Activated naive CD4-positive, alpha-beta T cell treated with anti-CD3 and anti-CD28 coated beads, Interleukin-2, amount 10 ng/mL, durations not matched to agents 7 days and 5 days (primary cell): Measurements from ENCODE around the gene ADCY1.
"Not testable (repeated sequence)": the region's sequence is repeated elsewhere in the genome, so short reads cannot be mapped to it uniquely, and the experiment has no call there.

Experiments used
- CTCF ChIA-PET: fragments of 350-600 bp; sonication (Branson Sonifier 250); formaldehyde crosslinking; loops from one replicate; lab custom pipeline; 2021; ENCODE audit warnings: antibody characterized with exemption; lab: Charles Lee
- DNase-seq: peaks from one replicate; pipeline ENCODE4 v3.0.0-alpha.2; 2020
- H3K27ac Mint-ChIP-seq: one replicate; pipeline ENCODE4 v1.8.0; 2021; ENCODE audit warnings: mild to moderate bottlenecking, moderate library complexity, mixed read lengths
- H3K27me3 Mint-ChIP-seq: one replicate; pipeline ENCODE4 v1.8.0; 2021; ENCODE audit warnings: mild to moderate bottlenecking, mixed read lengths
- H3K36me3 Mint-ChIP-seq: one replicate; pipeline ENCODE4 v1.8.0; 2021; ENCODE audit warnings: mixed read lengths
- H3K4me1 Mint-ChIP-seq: one replicate; pipeline ENCODE4 v1.8.0; 2021; ENCODE audit warnings: mixed read lengths
- H3K4me3 Mint-ChIP-seq: one replicate; pipeline ENCODE4 v1.8.0; 2021; ENCODE audit warnings: mild to moderate bottlenecking, moderate library complexity, mixed read lengths
- H3K9me3 Mint-ChIP-seq: one replicate; pipeline ENCODE4 v1.8.0; 2021; ENCODE audit warnings: mixed read lengths

The ADCY1 gene

DNA sequence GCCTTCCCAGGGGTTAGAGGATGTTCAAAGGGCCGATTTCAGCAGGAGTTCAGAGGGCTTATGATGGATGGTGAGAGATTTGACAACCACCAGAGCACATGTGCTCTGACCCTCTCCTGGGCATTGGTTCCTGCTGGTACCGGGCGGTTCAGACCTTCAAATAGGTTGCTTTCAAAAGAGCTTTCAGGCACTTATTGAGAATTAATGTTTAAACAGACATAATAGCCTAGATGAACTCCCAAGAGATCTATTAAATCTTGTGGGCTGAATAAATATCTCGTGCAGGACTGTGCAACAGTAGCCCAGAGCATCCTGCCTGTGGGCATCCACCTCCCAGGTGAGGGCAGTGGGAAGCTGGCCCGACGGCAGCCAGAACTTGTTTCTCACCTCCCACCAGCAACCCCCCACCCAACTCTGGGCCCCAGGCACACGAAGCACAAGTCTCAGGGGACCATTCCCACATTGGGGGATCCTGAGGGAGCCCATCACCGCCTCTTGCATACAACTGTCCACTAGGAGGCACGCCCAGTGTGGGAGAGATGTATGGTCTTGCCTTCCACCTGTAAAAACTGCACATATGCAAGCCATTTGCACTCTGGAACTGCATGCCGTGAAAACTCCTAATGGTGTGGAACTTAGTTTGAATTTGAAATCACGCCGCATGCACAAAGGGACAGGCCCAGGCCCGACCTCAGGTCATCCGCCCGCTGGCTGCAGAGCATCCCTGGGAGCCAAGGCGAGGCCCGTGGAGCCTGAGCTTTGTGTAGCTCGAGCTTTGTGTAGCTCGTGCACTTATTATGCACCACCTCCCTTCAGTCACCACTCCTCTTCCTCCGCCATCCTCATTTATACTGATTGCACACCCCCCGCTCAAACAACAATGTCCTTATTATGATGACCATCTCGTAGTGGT, 147.8 kb downstream of the ADCY1 start:
- Mint-ChIP-seq H3K36me3 (peaks cover 32% of the 10 kb centered on the region), H3K9me3 (no peaks in the 10 kb centered on the region), H3K27me3 (no peaks in the 10 kb centered on the region), H3K4me3 (no peak overlapping the region), H3K27ac (no peak overlapping the region), H3K4me1 (no peaks in the 10 kb centered on the region)
- CTCF ChIA-PET, result no interaction called here
- DNase-seq, result no peak

- H3K4me3 Mint-ChIP-seq, H3K27ac Mint-ChIP-seq, H3K4me1 Mint-ChIP-seq, DNase-seq, CTCF ChIA-PET, H3K27me3 Mint-ChIP-seq, H3K9me3 Mint-ChIP-seq: not testable (repeated sequence)
- peaks cover 39% of the 10 kb centered on the region for H3K36me3 Mint-ChIP-seq
Measured at GRCh38 chr7:45725231-45725630, 151.1 kb downstream of the ADCY1 start.

GRCh38 chr7:45726883-45727282, 152.7 kb downstream of the ADCY1 start:
- Mint-ChIP-seq H3K36me3 (peaks cover 42% of the 10 kb centered on the region), H3K4me3 (no peak overlapping the region), H3K27me3 (no peaks in the 10 kb centered on the region), H3K27ac (no peak overlapping the region), H3K4me1 (no peaks in the 10 kb centered on the region), H3K9me3 (no peaks in the 10 kb centered on the region)
- DNase-seq, result no peak
- CTCF ChIA-PET, result no interaction called here

DNA sequence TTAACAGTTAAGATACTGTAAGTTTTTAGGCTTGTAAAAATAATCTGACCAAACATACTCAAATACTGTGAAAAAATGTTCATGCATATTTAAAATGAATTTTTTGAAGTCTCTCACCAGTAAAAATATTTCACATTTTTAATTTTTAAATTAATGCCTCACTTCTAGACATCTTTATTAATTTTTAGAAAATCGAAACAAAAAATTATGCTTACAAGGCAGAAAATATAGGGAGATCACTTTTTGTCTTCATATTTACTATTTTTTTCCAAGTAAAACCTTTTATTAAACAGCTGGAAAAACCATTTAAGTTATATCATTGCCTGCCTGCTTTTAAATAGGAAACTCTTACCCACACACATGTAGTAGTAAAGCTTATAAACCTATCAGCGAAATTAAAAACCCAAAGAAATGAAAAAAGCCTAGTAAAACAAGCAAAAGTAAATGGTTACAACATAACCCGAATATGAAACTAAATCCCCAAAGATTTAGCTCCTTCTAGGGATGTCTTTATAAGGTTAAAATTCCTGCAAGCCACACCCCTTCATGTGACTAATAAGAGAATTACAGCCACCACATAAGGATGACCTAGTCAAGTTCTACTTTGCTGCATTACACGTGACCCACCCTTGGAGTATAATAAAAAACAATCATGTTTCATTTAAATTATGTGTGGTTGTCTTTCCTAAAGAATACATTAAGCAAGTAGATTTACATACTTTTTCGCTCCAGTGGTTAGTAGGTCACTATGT, 157.7 kb downstream of the ADCY1 start:
- H3K4me1 Mint-ChIP-seq, result not testable (repeated sequence)

GRCh38 chr7:45738920-45739319, 164.8 kb downstream of the ADCY1 start:
- DNase-seq, H3K27ac Mint-ChIP-seq, H3K4me3 Mint-ChIP-seq, CTCF ChIA-PET, H3K4me1 Mint-ChIP-seq, H3K27me3 Mint-ChIP-seq, H3K9me3 Mint-ChIP-seq: not testable (repeated sequence)
- peaks cover 44% of the 10 kb centered on the region for H3K36me3 Mint-ChIP-seq

More for the DNA sequence above, 157.7 kb downstream of the ADCY1 start:
- peaks cover 17% of the 10 kb centered on the region for H3K36me3 Mint-ChIP-seq
- H3K27ac Mint-ChIP-seq, H3K4me3 Mint-ChIP-seq, H3K9me3 Mint-ChIP-seq, DNase-seq, CTCF ChIA-PET, H3K27me3 Mint-ChIP-seq: not testable (repeated sequence)

- DNase-seq, H3K27ac Mint-ChIP-seq, H3K4me1 Mint-ChIP-seq, CTCF ChIA-PET, H3K4me3 Mint-ChIP-seq, H3K9me3 Mint-ChIP-seq, H3K27me3 Mint-ChIP-seq: not testable (repeated sequence)
- peaks cover 48% of the 10 kb centered on the region for H3K36me3 Mint-ChIP-seq
Measured at GRCh38 chr7:45740573-45740972, 166.4 kb downstream of the ADCY1 start.

GRCh38 chr7:45748976-45749375, 174.8 kb downstream of the ADCY1 start:
- H3K9me3 Mint-ChIP-seq, CTCF ChIA-PET, H3K27ac Mint-ChIP-seq, DNase-seq, H3K4me1 Mint-ChIP-seq, H3K4me3 Mint-ChIP-seq, H3K27me3 Mint-ChIP-seq: not testable (repeated sequence)
- peaks cover 14% of the 10 kb centered on the region for H3K36me3 Mint-ChIP-seq

DNA sequence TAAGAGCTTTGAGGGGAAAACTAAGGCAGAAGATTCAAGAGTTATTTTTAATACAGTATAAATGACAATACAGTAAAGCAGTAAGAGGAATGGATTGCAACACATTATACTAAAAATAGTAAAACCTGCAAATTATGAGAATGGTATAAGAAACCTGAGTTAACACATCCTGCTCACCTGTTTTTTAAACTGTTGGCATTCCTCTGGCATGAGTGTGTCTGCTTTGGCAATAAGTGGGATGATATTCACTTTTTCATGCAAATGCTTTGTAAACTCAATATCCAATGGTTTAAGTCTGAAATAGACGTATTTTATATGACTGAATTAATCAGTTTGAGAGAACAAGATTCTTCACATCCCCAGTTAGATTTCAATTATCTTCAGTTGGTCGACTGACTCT, 177.2 kb downstream of the ADCY1 start:
- not testable (repeated sequence) for H3K9me3 Mint-ChIP-seq

DNA sequence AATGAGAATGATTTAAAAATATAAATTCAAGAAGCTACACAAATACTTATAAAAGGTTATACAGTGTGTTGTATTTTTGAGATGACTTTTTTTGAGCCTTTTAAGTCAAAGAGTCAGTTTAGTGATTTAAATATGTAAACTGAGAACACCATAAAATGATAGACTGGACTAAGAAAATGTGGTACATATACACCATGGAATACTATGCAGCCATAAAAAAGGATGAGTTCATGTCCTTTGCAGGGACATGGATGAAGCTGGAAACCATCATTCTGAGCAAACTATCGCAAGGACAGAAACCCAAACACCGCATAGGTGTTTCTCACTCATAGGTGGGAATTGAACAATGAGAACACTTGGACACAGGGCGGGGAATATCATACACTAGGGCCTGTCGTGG, 182.2 kb downstream of the ADCY1 start:
- DNase-seq, H3K9me3 Mint-ChIP-seq, H3K4me1 Mint-ChIP-seq, H3K27ac Mint-ChIP-seq, CTCF ChIA-PET, H3K4me3 Mint-ChIP-seq, H3K27me3 Mint-ChIP-seq: not testable (repeated sequence)
- H3K36me3 Mint-ChIP-seq, result peaks cover 18% of the 10 kb centered on the region

More for the DNA sequence above, 177.2 kb downstream of the ADCY1 start:
- H3K27ac Mint-ChIP-seq, H3K4me3 Mint-ChIP-seq, CTCF ChIA-PET, DNase-seq, H3K27me3 Mint-ChIP-seq, H3K4me1 Mint-ChIP-seq: not testable (repeated sequence)
- H3K36me3 Mint-ChIP-seq, result peaks cover 11% of the 10 kb centered on the region

DNA sequence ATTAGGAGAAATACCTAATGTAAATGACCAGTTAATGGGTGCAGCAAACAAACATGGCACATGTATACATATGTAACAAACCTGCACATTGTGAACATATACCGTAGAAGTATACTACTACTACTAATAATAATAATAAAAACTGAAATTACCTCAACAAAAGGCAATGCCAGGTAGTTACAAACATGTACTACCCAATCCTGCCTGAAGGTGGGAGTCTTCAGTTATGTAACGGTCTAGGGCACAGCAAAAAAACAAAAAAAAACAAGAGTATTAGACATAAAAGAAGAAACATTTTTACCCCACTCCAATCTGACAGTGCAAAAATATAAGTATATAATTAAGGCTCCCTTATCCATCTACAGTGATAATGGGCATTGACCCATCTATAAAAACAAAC, 182.6 kb downstream of the ADCY1 start:
- H3K4me3 Mint-ChIP-seq, DNase-seq, CTCF ChIA-PET, H3K27me3 Mint-ChIP-seq, H3K4me1 Mint-ChIP-seq, H3K9me3 Mint-ChIP-seq, H3K27ac Mint-ChIP-seq: not testable (repeated sequence)
- peaks cover 14% of the 10 kb centered on the region for H3K36me3 Mint-ChIP-seq

DNA sequence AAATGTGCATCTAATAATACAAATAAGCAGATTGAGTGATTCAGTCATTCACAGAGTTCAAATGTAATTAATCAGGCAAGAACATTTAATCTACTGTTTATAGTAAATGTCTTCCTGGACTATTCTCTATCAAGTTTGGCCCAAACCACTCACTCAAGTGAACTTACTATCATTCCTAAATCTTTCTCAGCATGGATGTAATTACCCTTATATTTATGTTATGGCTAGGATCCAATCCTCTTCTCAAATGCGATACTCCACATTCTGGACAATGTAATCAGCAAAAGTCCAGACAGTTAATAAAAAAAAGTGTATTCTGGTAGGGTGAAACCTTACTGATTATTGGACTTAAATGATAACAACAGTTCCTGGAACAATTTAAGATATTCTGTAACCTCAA, 185.3 kb downstream of the ADCY1 start:
- H3K27me3 Mint-ChIP-seq, H3K4me3 Mint-ChIP-seq, H3K27ac Mint-ChIP-seq, CTCF ChIA-PET, H3K4me1 Mint-ChIP-seq, DNase-seq, H3K9me3 Mint-ChIP-seq: not testable (repeated sequence)
- H3K36me3 Mint-ChIP-seq, result peaks cover 11% of the 10 kb centered on the region

GRCh38 chr7:45761545-45762205, 187.5 kb downstream of the ADCY1 start:
- DNase-seq, H3K4me1 Mint-ChIP-seq, H3K27ac Mint-ChIP-seq: not testable (repeated sequence)

GRCh38 chr7:45762225-45762994, 188.2 kb downstream of the ADCY1 start:
- H3K9me3 Mint-ChIP-seq, H3K4me1 Mint-ChIP-seq, H3K27ac Mint-ChIP-seq, DNase-seq, CTCF ChIA-PET, H3K36me3 Mint-ChIP-seq, H3K4me3 Mint-ChIP-seq, H3K27me3 Mint-ChIP-seq: not testable (repeated sequence)

More at GRCh38 chr7:45761545-45762205, 187.5 kb downstream of the ADCY1 start:
- CTCF ChIA-PET, H3K27me3 Mint-ChIP-seq, H3K36me3 Mint-ChIP-seq, H3K9me3 Mint-ChIP-seq, H3K4me3 Mint-ChIP-seq: not testable (repeated sequence)
